ENCODE measurements around the gene SEMA3C.

SEMA3C gene

GRCh38 chr7:80783678-80784327 is 135.0 kb downstream of the SEMA3C start:
- no peak for DNase-seq (ENCODE audit: low read depth in 1 of 2, low spot score in 1 of 2)

- DNase-seq (ENCODE audit: low read depth in 1 of 2, low spot score in 1 of 2), result no peak
Measured at GRCh38 chr7:80783186-80783677, 135.6 kb downstream of the SEMA3C start.

- DNase-seq (ENCODE audit: low read depth in 1 of 2, low spot score in 1 of 2), result no peak
Measured at GRCh38 chr7:80781561-80781979, 137.3 kb downstream of the SEMA3C start.

GRCh38 chr7:80781146-80781545 is 137.7 kb downstream of the SEMA3C start:
- DNase-seq (ENCODE audit: low read depth in 1 of 2, low spot score in 1 of 2), result no peak

- no peak for DNase-seq (ENCODE audit: low read depth in 1 of 2, low spot score in 1 of 2)
Measured at GRCh38 chr7:80779456-80779855, 139.4 kb downstream of the SEMA3C start.

- no peak for DNase-seq (ENCODE audit: low read depth in 1 of 2, low spot score in 1 of 2)
Measured at GRCh38 chr7:80775897-80776296, 143.0 kb downstream of the SEMA3C start.

- no peak for DNase-seq (ENCODE audit: low read depth in 1 of 2, low spot score in 1 of 2)
Measured at GRCh38 chr7:80775482-80775881, 143.4 kb downstream of the SEMA3C start.

GRCh38 chr7:80774843-80775242 is 144.0 kb downstream of the SEMA3C start:
- DNase-seq (ENCODE audit: low read depth in 1 of 2, low spot score in 1 of 2), result no peak

- no peak for DNase-seq (ENCODE audit: low read depth in 1 of 2, low spot score in 1 of 2)
Measured at GRCh38 chr7:80773787-80774508, 144.9 kb downstream of the SEMA3C start.

- DNase-seq (ENCODE audit: low read depth in 1 of 2, low spot score in 1 of 2), result no peak
Measured at GRCh38 chr7:80772347-80772993, 146.4 kb downstream of the SEMA3C start.

GRCh38 chr7:80771523-80771922 is 147.3 kb downstream of the SEMA3C start:
- DNase-seq (ENCODE audit: low read depth in 1 of 2, low spot score in 1 of 2), result no peak

- no peak for DNase-seq (ENCODE audit: low read depth in 1 of 2, low spot score in 1 of 2)
Measured at GRCh38 chr7:80770675-80771081, 148.2 kb downstream of the SEMA3C start.

GRCh38 chr7:80770061-80770460 is 148.8 kb downstream of the SEMA3C start:
- DNase-seq (ENCODE audit: low read depth in 1 of 2, low spot score in 1 of 2), result no peak

- no peak for DNase-seq (ENCODE audit: low read depth in 1 of 2, low spot score in 1 of 2)
Measured at GRCh38 chr7:80768756-80769155, 150.1 kb downstream of the SEMA3C start.

- DNase-seq (ENCODE audit: low read depth in 1 of 2, low spot score in 1 of 2), result no peak
Measured at GRCh38 chr7:80767654-80768053, 151.2 kb downstream of the SEMA3C start.

GRCh38 chr7:80766724-80767123 is 152.1 kb downstream of the SEMA3C start:
- no peak for DNase-seq (ENCODE audit: low read depth in 1 of 2, low spot score in 1 of 2)

- no peak for DNase-seq (ENCODE audit: low read depth in 1 of 2, low spot score in 1 of 2)
Measured at GRCh38 chr7:80764132-80764531, 154.7 kb downstream of the SEMA3C start.

GRCh38 chr7:80763704-80764103 is 155.1 kb downstream of the SEMA3C start:
- no peak for DNase-seq (ENCODE audit: low read depth in 1 of 2, low spot score in 1 of 2)

- no peak for DNase-seq (ENCODE audit: low read depth in 1 of 2, low spot score in 1 of 2)
Measured at GRCh38 chr7:80763289-80763688, 155.6 kb downstream of the SEMA3C start.

GRCh38 chr7:80760292-80760691 is 158.6 kb downstream of the SEMA3C start:
- DNase-seq (ENCODE audit: low read depth in 1 of 2, low spot score in 1 of 2), result no peak

- DNase-seq (ENCODE audit: low read depth in 1 of 2, low spot score in 1 of 2), result no peak
Measured at GRCh38 chr7:80752954-80753690, 165.7 kb downstream of the SEMA3C start.

Measured in stimulated activated CD4-positive, alpha-beta T cell treated with anti-CD3 and anti-CD28 coated beads, Interleukin-15, amount 100 ng/mL, for 1 hour (primary cell).